ENCODE measurements around the gene SPATA19. TPM values are rescaled to one million over a fixed set of nuclear protein-coding genes. Genes with fewer than 3 reads are reported as not detected.
"Not testable (repeated sequence)": the region's sequence is repeated elsewhere in the genome, so short reads cannot be mapped to it uniquely, and the experiment has no call there.

Gene SPATA19
- total RNA-seq, 1 donor from 2014 or later = not detected

GRCh38 chr11:133867456-133867855 is 22.1 kb upstream of the SPATA19 start:
- H3K4me3 Mint-ChIP-seq = no peak overlapping the region
- TF ChIP-seq CTCF (IDR thresholded peaks at IDR 0.05; ENCODE audit: unreplicated experiment) = no peak
- no peak overlapping the region for H3K27ac Mint-ChIP-seq

GRCh38 chr11:133865466-133865865 is 20.2 kb upstream of the SPATA19 start:
- Mint-ChIP-seq H3K27me3 (ENCODE audit: low read depth) (peaks cover 25% of the 10 kb centered on the region), H3K9me3 (no peaks in the 10 kb centered on the region), H3K36me3 (no peaks in the 10 kb centered on the region), H3K4me1 (no peaks in the 10 kb centered on the region), H3K27ac (no peak overlapping the region), H3K4me3 (no peak overlapping the region)
- DNase-seq (ENCODE audit: low spot score in 2 of 2, unreplicated experiment in 2 of 2) = no peak
- no peak for TF ChIP-seq CTCF (IDR thresholded peaks at IDR 0.05; ENCODE audit: unreplicated experiment)

More at GRCh38 chr11:133867456-133867855, 22.1 kb upstream of the SPATA19 start:
- H3K27me3 Mint-ChIP-seq (ENCODE audit: low read depth) = peaks cover 13% of the 10 kb centered on the region
- no peak for DNase-seq (ENCODE audit: low spot score in 2 of 2, unreplicated experiment in 2 of 2)
- H3K4me1 Mint-ChIP-seq = no peaks in the 10 kb centered on the region
- no peaks in the 10 kb centered on the region for H3K36me3 Mint-ChIP-seq
- no peaks in the 10 kb centered on the region for H3K9me3 Mint-ChIP-seq

- no peaks in the 10 kb centered on the region for H3K9me3 Mint-ChIP-seq
- TF ChIP-seq CTCF (IDR thresholded peaks at IDR 0.05; ENCODE audit: unreplicated experiment) = no peak
- H3K4me1 Mint-ChIP-seq = no peaks in the 10 kb centered on the region
- H3K36me3 Mint-ChIP-seq = no peaks in the 10 kb centered on the region
- peaks cover 30% of the 10 kb centered on the region for H3K27me3 Mint-ChIP-seq (ENCODE audit: low read depth)
- no peak overlapping the region for H3K4me3 Mint-ChIP-seq
- no peak for DNase-seq (ENCODE audit: low spot score in 2 of 2, unreplicated experiment in 2 of 2)
- H3K27ac Mint-ChIP-seq = no peak overlapping the region
These were observed 19.4 kb upstream of the SPATA19 start for GRCh38 chr11:133864756-133865155.

- Mint-ChIP-seq H3K27me3 (ENCODE audit: low read depth) (peaks cover 32% of the 10 kb centered on the region), H3K36me3 (no peaks in the 10 kb centered on the region), H3K9me3 (no peaks in the 10 kb centered on the region), H3K27ac (no peak overlapping the region), H3K4me1 (no peaks in the 10 kb centered on the region), H3K4me3 (no peak overlapping the region)
- no peak for TF ChIP-seq CTCF (IDR thresholded peaks at IDR 0.05; ENCODE audit: unreplicated experiment)
- DNase-seq (ENCODE audit: low spot score in 2 of 2, unreplicated experiment in 2 of 2) = no peak
These were observed 14.8 kb upstream of the SPATA19 start for GRCh38 chr11:133860151-133860550.

- not testable (repeated sequence) for DNase-seq (ENCODE audit: low spot score in 2 of 2, unreplicated experiment in 2 of 2); H3K27ac Mint-ChIP-seq; H3K4me1 Mint-ChIP-seq; H3K4me3 Mint-ChIP-seq; H3K36me3 Mint-ChIP-seq
- Mint-ChIP-seq H3K9me3 (peaks cover 21% of the 10 kb centered on the region), H3K27me3 (ENCODE audit: low read depth) (peaks cover 17% of the 10 kb centered on the region)
These were observed 9.1 kb upstream of the SPATA19 start for GRCh38 chr11:133854330-133854960.

GRCh38 chr11:133844217-133844616 is 1.1 kb downstream of the SPATA19 start:
- no peaks in the 10 kb centered on the region for H3K36me3 Mint-ChIP-seq
- H3K9me3 Mint-ChIP-seq = peaks cover 11% of the 10 kb centered on the region
- H3K27ac Mint-ChIP-seq = no peak overlapping the region
- no peak for TF ChIP-seq CTCF (IDR thresholded peaks at IDR 0.05; ENCODE audit: unreplicated experiment)
- peaks cover 32% of the 10 kb centered on the region for H3K27me3 Mint-ChIP-seq (ENCODE audit: low read depth)
- peaks cover 8% of the 10 kb centered on the region for H3K4me1 Mint-ChIP-seq
- no peak for DNase-seq (ENCODE audit: low spot score in 2 of 2, unreplicated experiment in 2 of 2)
- H3K4me3 Mint-ChIP-seq = no peak overlapping the region
